NCI-H2081 (cell line): ENCODE measurements around the gene FANCE.

ENCODE experiments used
- DNase-seq, 2 experiments: peaks; one replicate each; lab custom pipeline; 2025; lab: John Stamatoyannopoulos, UW

FANCE gene

GRCh38 chr6:35452183-35453090 lies at the start of gene FANCE:
Gene FANCE (plus strand): TSS chr6:35452338. CDS start chr6:35452546, 208 bp downstream.
- DNase-seq = peak; percentile 85 to 91

- DNase-seq = no peak
These were observed 49.3 kb upstream of the FANCE start for GRCh38 chr6:35402856-35403191.

GRCh38 chr6:35403544-35404442 lies 48.3 kb upstream of the FANCE start:
- no peak for DNase-seq

- no peak for DNase-seq
These were observed 45.2 kb upstream of the FANCE start for GRCh38 chr6:35406711-35407485.

DNA sequence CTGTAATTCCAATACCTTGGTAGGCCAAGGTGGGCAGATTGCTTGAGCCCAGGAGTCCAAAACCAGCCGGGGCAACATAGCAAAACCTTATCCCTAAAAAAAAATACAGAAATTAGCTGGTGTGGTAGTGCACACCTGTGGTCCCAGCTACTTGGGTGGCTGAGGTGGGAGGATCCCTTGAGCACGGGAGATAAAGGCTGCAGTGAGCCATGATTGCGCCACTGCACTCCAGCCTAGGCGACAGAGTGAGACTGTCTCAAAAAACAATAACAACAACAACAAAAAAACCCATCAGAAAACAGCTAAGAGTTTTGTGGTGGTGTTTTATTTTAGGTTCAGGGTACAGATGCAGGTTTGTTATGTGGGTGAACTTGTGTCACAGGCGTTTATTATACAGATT lies 42.9 kb upstream of the FANCE start:
- DNase-seq = no peak

DNA sequence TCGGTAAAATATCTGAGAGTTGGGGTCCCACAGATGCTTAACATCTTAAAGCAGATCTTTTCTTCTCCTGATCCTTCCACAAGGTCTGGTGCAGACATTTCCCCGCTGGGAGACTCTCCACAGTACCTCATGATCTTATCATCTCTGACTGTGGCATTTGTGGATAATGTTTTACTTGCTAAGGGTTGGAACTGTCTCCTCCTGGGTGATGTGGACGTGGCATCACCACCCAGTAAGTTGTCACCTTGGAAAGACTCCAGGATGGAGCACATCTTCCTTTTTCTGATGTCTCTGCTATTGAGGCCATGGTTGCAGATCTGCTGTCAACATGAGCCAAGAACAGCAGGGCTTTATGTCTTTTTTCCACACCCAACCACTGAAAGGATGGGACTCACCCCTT lies 42.0 kb upstream of the FANCE start:
- no peak for DNase-seq

DNA sequence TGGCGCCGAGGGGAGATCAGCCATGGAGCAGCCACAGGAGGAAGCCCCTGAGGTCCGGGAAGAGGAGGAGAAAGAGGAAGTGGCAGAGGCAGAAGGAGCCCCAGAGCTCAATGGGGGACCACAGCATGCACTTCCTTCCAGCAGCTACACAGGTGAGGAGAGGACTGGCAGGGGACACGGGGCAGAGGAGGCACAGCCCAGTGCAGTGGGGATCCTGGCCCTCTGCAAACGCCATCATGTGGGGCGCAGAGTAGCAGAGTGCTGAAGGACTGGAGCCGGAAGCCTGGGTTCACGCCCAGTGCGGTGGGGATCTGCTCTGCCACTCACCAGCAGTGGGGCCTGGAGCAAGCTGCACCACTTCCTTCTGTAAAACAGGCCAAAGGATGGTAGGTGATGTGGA lies 41.1 kb upstream of the FANCE start:
- no peak for DNase-seq

- no peak for DNase-seq
These were observed 40.0 kb upstream of the FANCE start for GRCh38 chr6:35412102-35412501.

- DNase-seq = no peak
These were observed 38.2 kb upstream of the FANCE start for GRCh38 chr6:35413911-35414310.

GRCh38 chr6:35415065-35415891 lies 36.9 kb upstream of the FANCE start:
- peak; percentile 90 to 93 for DNase-seq

DNA sequence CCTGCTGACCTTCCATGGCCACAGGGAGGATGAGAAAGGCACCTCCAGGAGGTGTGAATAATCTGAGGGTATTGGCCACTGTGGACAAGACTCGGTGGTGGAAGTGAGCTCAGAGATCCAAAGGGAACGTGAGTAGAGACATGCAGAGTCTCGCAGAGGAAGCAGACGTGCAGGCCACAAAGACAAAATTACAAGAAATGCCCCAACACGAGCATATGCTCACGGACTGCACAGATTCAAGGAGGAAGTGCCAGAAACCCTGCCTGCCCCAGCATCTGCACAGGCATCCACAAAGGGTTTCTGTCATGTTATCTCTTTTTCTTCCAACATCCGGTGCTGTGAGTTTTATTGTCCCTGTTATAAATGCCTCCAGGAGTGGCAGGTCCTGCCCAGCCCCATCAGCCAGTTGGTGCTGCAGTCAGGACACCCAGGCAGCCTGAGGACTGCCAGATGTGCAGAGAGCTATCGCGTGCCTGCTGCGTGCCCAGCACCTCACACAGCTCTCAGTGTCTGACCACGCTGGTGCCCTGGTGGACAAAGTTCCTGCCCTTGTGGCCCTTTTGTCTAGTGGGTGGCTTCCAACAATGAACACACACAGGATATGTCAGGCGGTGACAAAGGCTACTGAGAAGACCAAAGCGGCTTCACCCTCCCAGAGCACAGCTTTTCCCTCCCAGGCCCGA lies 34.0 kb upstream of the FANCE start:
- DNase-seq = no peak

DNA sequence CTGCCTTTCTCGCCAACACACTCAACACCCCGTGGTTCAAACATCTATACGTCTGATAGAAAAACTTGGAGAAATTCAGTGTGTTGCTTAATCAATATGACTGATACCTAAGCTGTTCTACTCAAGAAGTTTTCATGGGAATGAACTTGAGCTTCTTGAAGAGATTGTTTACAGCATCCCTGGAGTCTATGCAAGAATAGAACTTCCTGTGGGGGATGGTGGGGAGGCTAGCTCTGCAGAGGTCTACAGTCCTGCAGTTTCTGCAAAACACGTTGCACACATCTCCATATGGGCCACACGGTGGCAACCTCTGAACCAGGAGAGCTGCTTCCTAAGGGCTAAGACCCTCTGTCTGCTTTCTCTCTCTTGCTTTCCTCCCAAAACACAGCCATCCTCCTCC lies 32.7 kb upstream of the FANCE start:
- DNase-seq = no peak

GRCh38 chr6:35419961-35420360 lies 32.2 kb upstream of the FANCE start:
- no peak for DNase-seq

DNA sequence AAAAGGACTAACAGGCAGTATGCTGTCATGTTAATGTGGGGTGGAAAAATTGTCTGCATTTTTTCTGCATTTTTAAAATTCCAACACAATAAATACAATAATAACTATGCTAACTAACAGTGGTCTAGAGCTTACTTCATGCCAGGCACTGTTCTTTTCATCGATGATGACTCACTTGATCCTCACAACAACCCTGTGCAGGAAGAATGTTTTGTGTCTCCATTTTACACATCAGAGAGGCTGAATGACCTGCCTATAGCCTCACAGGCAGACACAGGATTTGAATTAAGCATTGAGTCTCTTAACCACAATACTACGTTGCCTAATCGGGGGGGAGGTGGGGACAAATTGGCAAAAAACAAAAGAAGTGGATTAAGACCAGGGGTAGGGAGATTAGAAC lies 26.9 kb upstream of the FANCE start:
- DNase-seq = no peak

- no peak for DNase-seq
These were observed 26.1 kb upstream of the FANCE start for GRCh38 chr6:35426074-35426473.

DNA sequence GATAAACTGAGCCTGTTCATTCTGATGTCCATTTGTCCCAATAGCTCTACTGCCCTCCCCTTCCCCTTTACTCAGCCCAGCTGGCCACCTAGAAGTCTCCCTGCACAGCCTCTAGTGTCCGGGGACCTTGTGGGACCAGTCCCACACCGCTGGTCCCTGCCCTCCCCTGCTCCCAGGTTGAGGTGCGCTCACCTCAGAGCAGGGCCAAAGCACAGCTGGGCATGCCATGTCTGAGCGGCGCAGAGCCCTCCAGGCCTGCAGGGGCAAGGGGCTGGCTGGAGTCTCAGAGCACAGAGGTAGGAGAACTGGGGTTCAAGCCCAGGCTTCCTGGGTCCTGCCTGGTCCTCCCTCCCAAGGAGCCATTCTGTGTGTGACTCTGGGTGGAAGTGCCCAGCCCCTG lies 24.7 kb upstream of the FANCE start:
- no peak for DNase-seq

- DNase-seq = no peak
These were observed 24.3 kb upstream of the FANCE start for GRCh38 chr6:35427851-35428321.

DNA sequence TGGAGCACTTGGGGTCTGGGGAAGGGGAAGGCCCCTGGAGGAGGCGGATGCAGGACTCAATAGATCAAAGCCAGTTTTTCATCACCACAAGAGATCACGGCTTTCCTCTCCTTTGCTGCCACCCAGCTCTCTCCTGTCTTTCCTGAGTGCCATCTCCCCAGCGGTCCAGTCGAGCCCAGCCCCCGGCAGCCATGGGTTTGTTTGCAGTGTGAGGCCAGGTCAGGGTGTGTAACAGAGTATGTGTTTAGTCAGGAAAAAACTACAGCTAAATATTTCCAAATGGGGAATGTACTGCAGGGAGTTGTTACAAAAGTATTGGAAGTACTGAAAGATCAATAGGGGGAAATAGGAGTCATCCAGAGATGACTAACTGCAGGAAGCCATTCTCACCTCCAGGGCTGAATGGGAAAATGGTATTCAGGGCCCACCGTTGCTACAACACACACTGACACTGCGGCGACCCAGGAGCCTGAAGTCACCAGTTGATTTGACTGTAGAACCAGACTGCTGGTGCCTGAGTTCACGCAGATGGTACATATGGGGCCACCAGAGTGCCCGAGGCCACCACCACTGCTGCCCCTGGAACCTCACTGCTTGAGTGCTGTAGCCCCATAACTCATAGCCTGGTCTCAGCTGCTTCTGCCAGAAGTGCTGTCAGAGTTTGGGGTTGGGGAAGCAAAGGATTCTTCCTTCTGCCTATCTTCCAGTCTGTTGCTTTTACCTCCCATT lies 23.6 kb upstream of the FANCE start:
- DNase-seq = no peak

- DNase-seq = no peak
These were observed 22.7 kb upstream of the FANCE start for GRCh38 chr6:35429463-35429862.

GRCh38 chr6:35432291-35432690 lies 19.8 kb upstream of the FANCE start:
- DNase-seq = no peak
